ENCODE data around the gene NHERF2.

Gene NHERF2

DNA sequence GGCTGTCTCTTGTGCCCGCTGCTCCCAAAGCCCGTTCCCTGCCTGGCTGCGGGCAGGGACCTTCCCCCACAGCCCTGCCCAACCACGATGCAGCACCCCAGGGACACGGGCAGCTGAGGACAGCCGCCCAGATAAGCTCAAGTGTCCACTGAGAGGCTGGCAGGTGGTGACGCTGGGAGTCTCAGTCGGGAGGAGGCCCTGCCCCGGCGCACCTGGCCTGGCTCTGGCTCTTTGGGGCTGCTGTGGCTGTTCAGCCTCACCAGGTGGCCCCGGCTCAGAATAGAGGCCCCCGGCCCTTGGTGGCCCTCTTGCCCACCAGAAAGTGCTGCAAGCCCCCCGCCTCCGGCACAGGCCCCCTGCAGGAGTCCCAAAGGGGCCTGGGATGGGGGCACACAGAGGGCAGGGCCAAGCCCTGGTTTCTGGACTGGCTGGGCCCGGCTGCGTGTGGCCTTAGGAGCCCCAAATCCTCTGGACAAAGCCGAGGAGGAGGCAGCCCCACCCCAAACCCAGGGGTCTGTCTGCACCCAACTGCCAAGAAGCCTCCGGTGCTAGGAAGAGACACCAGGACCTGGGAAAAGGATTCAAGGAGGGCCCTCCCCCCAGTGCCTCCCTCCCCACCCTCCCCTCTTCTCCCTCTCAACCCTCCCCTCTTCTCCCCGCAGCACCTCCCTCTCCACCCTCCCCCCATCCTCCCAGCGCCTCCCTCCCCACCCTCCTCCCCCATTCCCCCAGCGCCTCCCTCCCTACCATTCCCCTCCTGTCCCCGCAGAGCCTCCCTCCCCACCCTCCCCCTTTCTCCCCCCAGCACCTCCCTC is 15.7 kb downstream of the NHERF2 start:
- DNase-seq, result no peak

DNA sequence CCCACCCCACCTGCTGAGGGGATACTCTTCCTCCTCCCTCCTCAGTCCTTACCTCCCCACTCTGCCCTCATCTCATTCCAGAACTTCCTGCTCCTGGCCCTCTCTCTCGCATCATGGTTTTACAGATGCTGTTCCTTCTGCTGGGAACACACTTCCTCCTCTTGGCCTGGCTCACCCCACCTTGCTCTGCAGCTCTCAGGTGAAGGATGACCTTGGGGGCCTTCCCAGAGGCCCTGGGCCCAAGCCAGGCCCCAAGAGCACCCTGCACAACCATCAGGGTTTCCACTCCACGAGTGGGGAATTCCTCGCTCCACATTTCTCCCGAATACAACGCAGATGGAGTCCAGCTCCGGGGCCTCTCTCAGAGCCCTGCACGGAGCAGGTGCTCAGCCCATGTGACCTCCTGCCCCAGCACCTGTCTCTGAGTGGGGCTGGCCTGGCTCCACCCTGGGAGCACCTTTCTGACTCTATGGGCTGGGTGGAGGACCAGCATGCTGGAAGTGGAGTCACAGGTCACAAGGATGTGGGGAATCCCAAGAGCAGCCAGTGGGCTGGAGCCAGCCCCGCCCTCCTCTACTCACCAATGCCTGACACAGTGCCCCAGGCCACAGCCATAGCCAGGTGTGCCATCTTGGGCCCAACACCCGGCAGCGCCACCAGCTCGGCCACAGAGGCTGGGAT is 16.4 kb downstream of the NHERF2 start:
- DNase-seq, result no peak

DNA sequence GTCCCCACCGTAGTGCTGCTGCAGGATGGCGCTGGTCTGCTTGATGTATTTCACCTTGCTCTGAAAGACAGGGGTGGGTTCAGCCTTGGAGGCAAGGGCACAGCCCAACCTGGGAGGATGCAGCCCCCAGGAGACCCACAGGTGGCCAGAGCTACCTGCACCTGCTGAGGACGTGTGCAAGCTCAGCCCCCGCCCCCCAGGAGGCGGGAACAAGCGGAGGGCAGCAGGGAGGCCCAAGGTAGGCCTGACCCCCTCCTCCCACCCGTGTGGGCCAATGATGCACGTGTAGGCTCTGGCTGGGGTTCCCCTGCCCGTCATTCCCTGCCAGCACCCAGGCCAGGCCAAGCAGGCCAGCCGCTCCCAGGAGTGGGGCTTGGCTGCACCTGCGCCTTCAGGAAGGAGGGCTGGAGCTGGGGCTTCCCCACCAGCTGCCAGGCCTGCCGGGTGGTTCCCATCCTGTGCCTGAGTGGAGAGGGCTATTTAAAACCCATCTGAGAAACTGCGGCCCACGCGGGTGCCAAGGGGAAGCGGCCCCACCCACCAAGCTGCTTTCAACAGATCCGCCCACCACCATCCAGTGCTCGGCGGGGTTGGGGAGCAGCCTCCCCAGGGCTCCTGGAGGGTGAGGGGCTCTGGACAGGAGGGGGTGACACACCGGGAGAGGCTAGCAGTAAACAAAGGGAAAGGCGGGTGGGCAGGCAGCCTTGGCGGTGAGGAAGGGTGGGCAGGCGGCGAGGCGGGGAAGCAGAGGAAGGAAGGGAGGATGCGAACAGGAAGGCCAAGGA is 17.2 kb downstream of the NHERF2 start:
- DNase-seq, result no peak

DNA sequence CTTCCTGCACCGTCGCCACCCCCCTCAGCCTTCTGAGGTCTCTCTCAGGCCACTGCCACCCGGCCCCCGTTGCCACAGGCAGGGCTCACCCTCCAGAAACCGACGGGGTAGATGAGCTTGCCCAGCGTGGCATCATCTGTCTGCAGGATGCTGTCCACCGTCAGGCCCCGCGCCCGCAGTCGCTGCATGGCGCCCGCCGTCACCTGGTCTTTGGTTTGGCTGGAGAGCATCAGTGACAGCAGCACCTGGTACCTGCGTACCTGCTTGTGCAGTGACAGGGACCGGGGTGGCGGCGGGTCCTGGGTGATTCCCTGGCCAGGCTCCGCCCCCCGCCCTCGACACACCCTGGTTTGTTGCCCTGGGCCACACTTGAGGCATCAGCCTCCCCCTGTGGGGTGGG is 17.8 kb downstream of the NHERF2 start:
- DNase-seq, result no peak

DNA sequence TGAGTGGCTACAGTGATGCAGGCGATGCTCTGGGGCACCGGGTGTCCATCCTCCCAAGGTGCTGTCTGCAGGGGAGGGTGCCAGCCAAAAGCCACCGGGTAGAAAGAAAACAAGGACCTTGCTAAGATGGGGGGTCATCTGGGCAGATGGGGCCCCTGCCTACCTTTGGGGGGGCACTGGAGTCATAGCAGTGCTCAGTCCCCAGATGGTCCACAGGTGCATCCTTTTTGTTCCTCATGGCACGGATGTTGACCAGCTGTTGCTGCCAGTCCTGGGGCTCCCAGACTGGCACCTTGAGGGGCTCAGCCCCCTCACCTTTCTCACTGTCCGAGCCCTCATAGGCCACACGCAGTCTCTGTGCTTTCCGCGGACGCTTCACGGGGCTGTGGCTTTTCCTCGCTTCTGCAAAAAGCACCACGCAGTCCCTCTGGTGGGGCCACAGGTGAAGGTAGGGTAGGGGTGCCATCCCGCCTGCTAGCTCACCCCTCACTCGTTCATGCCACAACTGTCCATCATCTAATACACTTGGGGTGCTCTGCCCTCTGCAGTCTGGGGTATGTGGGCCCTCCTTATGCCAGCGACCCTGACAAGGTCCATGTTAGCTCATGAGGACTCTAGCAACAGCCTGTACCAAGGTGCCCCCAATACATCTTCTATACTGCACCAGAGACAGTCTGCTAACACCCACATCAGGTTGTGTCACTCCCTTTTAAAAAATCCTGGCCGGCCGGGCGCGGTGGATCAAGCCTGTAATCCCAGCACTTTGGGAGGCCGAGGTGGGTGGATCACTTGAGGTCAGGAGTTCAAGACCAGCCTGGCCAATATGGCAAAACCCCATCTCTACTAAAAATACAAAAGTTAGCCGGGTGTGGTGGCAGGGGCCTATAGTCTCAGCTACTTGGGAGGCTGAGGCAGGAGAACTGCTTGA is 19.5 kb downstream of the NHERF2 start:
- no peak for DNase-seq

DNA sequence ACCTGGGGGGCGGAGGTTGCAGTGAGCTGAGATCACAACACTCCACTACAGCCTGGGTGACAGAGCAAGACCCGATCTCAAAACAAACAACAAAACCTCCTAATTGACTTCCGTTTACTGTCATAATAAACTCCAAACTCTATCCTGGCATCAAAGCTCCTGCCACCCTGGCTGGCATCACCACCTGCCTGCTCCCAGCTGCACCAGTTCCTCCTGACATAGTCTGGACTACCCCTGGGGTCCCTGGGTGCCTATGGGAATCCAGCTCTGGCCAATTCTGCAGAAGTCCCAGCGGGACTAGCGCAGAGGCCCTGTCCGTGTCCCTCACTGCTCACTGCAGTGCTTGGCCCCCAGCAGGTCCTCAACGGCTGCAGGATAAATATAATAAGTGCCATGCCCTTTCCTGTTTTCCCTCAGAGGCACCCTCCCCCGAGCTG is 20.2 kb downstream of the NHERF2 start:
- DNase-seq, result no peak

DNA sequence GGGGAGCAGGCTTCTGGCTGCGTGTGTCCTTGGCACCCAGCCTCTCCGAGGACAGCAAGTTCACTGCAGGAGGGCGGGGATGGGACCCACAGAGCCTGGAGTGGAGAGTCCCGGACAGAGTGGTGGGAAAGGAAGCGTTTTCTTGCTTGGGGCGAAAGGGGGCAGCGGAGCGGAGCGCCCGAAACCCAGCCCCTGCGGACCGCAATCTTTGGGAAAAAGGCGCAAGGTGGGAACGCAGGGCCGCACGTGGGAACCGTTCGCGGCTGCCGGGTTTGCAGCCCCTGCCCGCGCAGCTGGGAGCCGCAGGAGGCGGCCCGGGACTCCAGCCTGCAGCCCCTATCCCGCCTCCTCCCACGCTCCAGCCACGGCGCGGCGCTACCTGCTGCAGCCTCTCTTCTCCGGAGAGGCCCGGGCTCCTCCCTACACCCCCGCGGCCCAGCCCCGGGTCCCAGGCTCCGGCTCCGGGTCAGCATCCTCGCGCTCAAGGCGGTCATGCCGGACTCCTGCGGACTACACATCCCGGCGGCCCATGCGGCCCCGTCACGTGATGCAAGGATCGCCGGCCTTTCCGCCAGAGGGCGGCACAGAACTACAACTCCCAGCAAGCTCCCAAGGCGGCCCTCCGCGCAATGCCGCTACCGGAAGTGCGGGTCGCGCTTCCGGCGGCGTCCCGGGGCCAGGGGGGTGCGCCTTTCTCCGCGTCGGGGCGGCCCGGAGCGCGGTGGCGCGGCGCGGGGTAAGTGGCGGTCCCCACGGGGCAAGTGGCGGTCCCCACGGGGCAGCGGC is 20.8 kb downstream of the NHERF2 start, which contains the start of the genes NTHL1 and TSC2:
TSS of gene NTHL1 (minus strand) at position 505 of the 786 bp plus-strand sequence. CDS start at position 494, 11 bp downstream.
TSS of gene TSC2 (plus strand) at position 656 of the 786 bp plus-strand sequence. CDS start 631 bp downstream, outside the sequence.
- DNase-seq, result peak; percentile 87 to 89

DNA sequence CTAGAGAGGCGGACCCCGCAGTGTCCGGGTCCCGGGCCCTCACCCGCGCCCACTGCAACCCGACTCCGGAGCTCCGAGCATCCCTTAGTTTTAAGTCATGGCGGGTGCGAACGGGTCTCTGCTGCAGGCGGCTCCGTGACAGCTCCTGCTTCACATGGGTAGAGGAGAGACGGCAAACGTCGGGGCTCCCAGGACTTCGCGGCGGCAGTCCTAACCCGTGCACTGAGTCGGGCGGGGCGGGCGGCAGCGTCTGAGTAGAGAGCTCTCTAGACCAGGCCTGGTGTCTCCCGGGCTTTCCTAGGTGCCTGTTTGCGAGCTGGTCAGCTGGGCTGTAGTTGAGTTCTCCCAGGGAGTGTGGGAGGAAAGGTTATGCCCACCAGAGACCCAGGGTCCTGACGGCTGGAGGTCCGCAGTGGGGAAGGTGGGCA is 21.4 kb downstream of the NHERF2 start:
- no peak for DNase-seq

DNA sequence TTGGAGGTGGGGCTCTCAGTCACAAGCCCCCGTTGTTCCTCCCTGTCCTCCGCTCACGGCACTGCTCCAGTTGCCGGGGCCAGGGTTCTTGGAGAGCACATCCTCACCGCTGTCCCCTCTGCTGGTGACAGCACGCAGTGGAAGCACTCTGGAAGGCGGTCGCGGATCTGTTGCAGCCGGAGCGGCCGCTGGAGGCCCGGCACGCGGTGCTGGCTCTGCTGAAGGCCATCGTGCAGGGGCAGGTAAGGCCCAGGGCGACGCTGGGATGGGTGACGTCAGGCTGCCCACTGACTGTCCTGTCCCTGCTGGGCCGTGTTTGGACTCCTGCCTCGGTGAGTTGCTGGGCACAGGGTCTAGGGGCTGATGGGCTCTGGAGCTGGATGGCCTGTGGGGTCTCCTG is 26.5 kb downstream of the NHERF2 start:
- DNase-seq, result no peak

DNA sequence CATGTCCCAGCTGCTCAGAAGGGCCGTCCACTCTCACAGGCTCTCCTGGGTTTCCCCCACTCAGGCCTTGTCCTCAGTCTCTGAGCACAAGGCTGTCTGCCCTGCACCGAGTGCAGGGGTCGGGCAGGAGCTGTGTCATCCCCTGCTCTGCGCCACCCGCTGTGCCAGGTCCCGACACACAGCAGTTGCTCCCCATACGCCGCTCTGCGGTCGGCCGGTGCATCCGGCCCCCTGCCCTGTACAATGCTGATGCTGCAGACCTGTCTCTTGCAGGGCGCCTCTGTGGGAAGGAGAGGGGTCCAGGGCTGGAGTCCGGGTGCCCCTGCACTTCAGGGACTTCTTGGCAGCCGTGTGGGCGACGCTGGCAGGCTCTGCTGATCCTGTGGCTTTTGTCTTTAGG is 27.2 kb downstream of the NHERF2 start:
- DNase-seq, result no peak

DNA sequence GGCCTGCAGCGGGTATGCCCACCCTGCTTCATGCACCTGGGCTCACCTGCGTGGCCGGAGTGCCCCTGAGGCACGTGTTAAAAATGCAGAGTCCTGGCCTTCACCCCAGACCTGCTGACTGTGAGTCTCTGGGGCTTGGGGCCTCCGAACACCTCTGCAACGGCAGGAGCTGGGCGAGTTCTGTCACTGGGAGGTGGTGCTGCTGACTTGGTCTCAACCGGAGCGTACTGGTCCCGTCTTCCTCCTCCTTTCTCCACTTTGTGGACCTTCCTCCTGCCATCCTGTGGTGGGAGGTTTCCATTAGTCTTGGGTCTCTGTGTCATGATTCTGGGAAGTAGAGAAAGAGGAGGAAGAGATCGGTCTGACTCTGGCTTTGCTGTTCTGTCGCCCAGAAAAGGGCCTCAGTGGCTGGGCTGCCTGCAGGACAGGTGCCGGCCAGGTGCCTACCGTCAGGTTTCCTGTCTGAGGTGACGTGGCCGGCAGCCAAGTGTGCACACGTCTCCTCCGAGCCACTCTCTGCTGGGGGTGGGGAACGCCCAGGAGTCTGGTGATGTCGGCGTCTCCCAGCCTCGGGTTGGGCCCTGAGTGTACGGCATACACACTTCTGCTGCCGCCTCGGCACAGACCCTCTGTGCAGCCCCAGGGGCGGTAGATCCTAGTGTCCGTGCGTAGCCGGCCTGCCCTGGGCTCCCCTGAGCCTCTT is 28.0 kb downstream of the NHERF2 start:
- DNase-seq, result no peak

DNA sequence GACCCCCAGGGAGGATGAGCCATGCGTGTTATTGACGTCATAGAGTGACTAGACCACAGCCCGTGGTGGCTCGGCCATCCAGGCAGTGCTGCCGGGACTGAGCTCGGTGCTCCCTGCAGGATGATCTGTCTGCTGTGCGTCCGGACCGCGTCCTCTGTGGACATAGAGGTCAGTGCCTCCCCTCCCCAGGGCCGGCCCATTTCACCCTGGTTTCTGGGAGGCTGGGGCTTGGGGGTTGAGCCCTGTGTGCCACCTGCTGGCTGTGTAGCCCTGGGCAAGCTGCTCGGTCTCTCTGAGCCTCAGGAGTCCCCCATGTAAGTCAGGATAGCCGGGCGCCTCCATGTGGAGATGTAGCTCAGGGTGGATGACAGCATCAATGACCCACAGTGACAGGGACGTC is 29.4 kb downstream of the NHERF2 start:
- DNase-seq, result no peak

DNA sequence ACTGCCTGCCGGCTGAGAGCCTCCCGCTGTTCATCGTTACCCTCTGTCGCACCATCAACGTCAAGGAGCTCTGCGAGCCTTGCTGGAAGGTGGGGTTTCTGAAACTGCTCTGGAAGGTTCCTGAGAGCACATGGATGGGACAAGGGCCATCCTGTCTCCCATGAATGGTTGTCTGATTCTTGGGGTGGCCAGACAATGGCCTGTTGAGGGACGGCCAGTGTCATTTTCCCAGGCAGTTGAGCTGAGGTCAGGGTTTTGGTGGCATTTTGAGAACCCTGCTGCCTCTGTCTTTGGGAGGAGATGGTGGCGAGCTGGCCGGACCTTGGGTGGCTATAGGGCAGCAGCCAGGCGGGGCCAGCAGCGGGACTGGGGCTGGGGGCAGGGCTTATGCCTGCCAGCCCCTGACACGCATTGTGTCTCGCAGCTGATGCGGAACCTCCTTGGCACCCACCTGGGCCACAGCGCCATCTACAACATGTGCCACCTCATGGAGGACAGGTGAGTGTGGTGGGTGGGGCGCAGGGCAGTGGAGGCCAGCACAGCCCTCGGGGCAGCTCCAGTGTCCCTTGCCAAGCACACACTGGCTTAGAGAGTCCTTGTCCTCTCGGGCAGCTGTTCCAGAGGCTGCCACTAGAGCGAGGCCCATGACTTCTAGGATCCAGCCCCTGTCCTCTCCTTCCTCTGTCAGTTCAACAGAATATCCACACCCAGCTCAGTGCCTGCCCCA is 30.1 kb downstream of the NHERF2 start:
- peak in 1 of 2 experiments; percentile 11 for DNase-seq

DNA sequence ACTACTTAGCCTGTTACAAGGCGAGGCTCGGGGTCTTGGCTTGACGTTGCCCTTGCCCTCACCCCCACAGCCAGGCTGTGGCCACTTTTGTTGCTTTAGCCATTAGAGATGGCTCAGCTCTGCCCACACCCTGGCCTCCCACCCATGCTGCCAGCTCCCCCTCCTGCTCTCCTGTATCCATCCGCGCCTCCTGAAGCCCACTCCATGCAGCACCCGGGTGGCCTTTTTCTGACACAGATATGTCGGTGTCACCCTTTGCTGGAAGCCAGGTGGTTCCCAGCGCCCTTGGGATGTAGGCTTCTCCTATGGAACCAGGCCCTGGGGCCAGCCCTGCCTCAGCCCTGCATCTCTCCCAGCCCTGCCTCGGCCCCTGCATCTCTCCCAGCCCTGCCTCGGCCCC is 30.7 kb downstream of the NHERF2 start:
- no peak for DNase-seq

DNA sequence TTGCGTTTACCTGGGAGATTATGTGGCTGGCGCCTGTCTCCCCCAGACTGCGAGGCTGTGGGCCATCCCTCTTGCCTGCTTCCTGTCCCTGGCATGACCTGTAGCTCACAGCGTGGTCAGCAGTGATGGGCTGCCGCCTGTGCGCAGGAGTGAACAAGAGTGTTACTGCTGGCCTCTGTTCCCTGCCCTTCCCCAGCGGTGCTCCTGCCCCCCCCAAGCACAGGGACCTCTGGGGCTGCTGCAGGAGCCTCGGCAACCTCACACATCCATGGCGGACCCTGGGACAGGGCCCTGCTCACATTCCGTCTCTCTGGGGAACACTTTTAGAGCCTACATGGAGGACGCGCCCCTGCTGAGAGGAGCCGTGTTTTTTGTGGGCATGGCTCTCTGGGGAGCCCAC is 31.7 kb downstream of the NHERF2 start:
- DNase-seq, result no peak

DNA sequence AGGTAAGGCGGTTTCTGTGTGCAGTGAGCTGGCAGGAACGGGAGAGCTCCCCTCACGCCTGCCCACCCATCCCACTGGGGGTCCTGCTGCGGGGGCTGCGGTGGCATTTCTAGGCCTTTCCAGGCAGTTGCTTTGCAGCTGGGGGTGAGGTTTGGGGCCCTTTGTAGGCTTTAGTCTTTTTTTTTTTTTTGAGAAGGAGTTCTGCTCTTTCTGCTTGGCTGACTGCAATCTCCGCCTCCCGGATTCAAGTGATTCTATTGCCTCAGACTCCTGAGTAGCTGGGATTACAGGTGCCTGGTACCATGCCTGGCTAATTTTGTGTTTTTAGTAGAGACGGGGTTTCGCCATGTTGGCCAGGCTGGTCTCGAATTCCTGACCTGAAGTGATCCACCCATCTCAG is 32.2 kb downstream of the NHERF2 start:
- DNase-seq, result no peak

DNA sequence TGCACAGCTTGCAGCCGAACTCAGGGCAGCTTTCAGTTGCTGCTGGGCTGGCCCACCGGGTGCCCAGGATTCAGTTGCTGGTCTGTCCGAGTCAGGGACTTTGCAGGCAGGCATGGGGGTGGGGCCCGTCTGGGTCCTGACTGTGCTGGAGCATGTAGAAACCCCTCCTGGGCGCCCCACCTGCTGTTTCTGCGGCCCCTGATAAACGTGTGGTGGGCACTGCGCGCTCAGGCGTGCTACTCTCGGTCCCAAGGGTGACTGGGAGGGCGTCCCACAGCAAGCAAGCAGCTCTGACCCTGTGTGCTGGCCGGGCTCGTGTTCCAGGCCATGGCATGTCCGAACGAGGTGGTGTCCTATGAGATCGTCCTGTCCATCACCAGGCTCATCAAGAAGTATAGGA is 33.6 kb downstream of the NHERF2 start:
- DNase-seq, result no peak

DNA sequence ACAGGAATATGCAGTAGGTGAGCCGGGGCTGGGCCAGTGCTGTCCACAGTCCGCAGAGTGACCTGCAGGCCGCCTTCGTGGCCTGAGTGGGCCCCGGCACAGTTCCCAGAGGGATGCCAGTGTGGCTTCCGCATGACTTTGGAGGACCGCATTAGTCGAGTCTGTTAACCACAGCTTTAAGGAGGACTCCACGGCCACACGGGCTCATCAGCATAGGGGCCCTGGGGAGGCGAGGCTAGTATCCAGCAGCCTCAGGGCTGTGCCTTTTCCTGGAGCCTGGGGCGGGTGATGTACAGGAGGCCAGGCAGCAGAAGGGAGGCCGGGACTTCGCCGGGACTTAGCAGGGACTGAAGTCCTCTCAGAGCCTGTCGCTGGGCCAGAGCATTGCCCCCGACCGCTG is 34.3 kb downstream of the NHERF2 start:
- DNase-seq, result no peak

DNA sequence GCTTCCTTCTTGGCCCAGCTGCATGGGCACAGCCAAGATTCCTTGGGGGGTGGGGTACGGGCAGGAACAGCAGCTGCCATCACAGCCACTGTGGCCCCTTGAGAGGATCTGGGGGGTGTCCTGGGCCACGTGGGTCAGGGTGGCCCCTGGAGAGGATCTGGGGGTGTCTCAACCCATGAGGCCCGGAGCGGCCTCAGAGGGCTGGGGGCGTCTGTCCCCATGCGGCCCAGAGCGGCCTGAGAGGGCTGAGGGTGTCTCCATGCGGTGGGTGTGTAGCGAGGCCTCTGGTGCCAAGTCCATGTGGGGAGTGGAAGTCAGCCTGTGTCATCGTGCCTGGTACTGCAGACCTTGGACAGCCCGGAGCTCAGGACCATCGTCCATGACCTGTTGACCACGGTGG is 34.8 kb downstream of the NHERF2 start:
- DNase-seq, result no peak

DNA sequence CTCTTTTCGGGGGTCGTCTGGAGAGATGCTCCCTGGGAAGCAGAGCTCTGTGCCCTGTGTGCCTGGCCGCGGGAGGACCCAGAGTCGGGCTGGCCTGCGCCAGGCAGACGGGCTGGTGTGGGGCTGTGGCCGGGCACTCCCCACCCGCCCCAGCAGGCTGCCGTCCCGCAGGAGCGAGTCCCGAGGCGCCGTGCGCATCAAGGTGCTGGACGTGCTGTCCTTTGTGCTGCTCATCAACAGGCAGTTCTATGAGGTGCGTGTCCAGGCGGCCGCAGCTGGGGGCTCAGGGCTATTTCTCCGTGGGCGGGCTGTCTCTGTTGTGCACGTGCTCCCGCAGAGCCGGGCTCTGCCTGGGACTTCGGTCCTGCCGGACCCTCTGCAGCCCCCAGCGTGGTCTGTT is 36.1 kb downstream of the NHERF2 start:
- no peak for DNase-seq
